ENCODE measurements around the gene INO80D.

INO80D gene

GRCh38 chr2:206096876-206097275 lies 10.9 kb upstream of the INO80D start:
- CTCF ChIA-PET: interaction anchor here (0.6 to 0.7 kb wide), 2 partner anchors 10 to 133 kb away, joined by 3 read pairs; no protein-coding TSS in a partner anchor
- no peak for DNase-seq (ENCODE audit: low spot score)
- TF ChIP-seq CTCF (conservative IDR thresholded peaks at IDR 0.05; ENCODE audit: low read depth): no peak
- POLR2A ChIA-PET (ENCODE audit: low non-redundant PET): interaction anchor here (0.6 kb wide), 1 partner anchor 98 kb away, joined by 7 read pairs; no protein-coding TSS in a partner anchor
- H3K27ac ChIP-seq: no peak overlapping the region

- DNase-seq (ENCODE audit: low spot score): no peak
- H3K27ac ChIP-seq: no peak overlapping the region
- no peak for TF ChIP-seq CTCF (conservative IDR thresholded peaks at IDR 0.05; ENCODE audit: low read depth)
- ChIA-PET POLR2A (ENCODE audit: low non-redundant PET) (no interaction called here), CTCF (interaction anchor here (0.6 to 0.7 kb wide), 2 partner anchors 9 to 40 kb away, joined by 3 to 5 read pairs; no protein-coding TSS in a partner anchor)
Observed at GRCh38 chr2:206095536-206096332, 9.8 kb upstream of the INO80D start.

- ChIA-PET POLR2A (ENCODE audit: low non-redundant PET) (no interaction called here), CTCF (interaction anchor here (0.7 kb wide), 1 partner anchor 167 kb away, joined by 3 read pairs; no protein-coding TSS in a partner anchor)
- no peak for TF ChIP-seq CTCF (conservative IDR thresholded peaks at IDR 0.05; ENCODE audit: low read depth)
- H3K27ac ChIP-seq: no peak overlapping the region
- no peak for DNase-seq (ENCODE audit: low spot score)
Observed at GRCh38 chr2:206092297-206092696, 6.3 kb upstream of the INO80D start.

GRCh38 chr2:206088248-206088647 lies 2.3 kb upstream of the INO80D start:
- TF ChIP-seq CTCF (conservative IDR thresholded peaks at IDR 0.05; ENCODE audit: low read depth): no peak

GRCh38 chr2:206086716-206087350 lies 859 bp upstream of the INO80D start:
- ChIA-PET CTCF (interaction anchor here (0.6 to 1.0 kb wide), 4 partner anchors 10 to 1940 kb away, joined by 3 to 5 read pairs (median 3); no protein-coding TSS in a partner anchor), POLR2A (ENCODE audit: low non-redundant PET) (no interaction called here)
- TF ChIP-seq CTCF (conservative IDR thresholded peaks at IDR 0.05; ENCODE audit: low read depth): no peak
- no peak overlapping the region for H3K27ac ChIP-seq
- DNase-seq (ENCODE audit: low spot score): no peak

More at GRCh38 chr2:206088248-206088647, 2.3 kb upstream of the INO80D start:
- DNase-seq (ENCODE audit: low spot score): no peak
- ChIA-PET POLR2A (ENCODE audit: low non-redundant PET) (no interaction called here), CTCF (no interaction called here)
- no peak overlapping the region for H3K27ac ChIP-seq

- ChIA-PET POLR2A (ENCODE audit: low non-redundant PET) (interaction anchor here (0.7 kb wide), 1 partner anchor 87 kb away, joined by 3 read pairs; no protein-coding TSS in a partner anchor), CTCF (no interaction called here)
- DNase-seq (ENCODE audit: low spot score): no peak
- TF ChIP-seq CTCF (conservative IDR thresholded peaks at IDR 0.05; ENCODE audit: low read depth): no peak
- peak overlapping the region; percentile 98 for H3K27ac ChIP-seq
Observed at GRCh38 chr2:206084870-206085741, 868 bp downstream of the INO80D start.

Measured in RWPE1 (cell line).